Measurements from ENCODE around the gene RPTOR. TPM values are rescaled to one million over a fixed set of nuclear protein-coding genes. Genes with fewer than 3 reads are reported as not detected.

Gene RPTOR
- total and polyA plus RNA-seq, 2 donors (not counting 1 experiment from before 2014, with no cell fraction given), result 6.7 to 22.8 TPM

- Histone ChIP-seq H4K20me1 (ENCODE audit: control insufficient read depth, extremely low read depth, insufficient read depth, low read length) (no peaks in the 10 kb centered on the region), H3K27me3 (ENCODE audit: control insufficient read depth, insufficient read depth, low read length) (no peaks in the 10 kb centered on the region), H3K36me3 (ENCODE audit: control insufficient read depth, insufficient read depth, low read length) (peaks cover 2% of the 10 kb centered on the region), H3K79me2 (ENCODE audit: control insufficient read depth, insufficient read depth, low read length) (no peaks in the 10 kb centered on the region), H2AFZ (ENCODE audit: low read length) (no peak overlapping the region), H3K4me2 (ENCODE audit: extremely low read depth, insufficient read depth, low read length) (no peak overlapping the region), H3K27ac (ENCODE audit: insufficient read depth, low read length) (peak overlapping the region; percentile 99), H3K4me1 (ENCODE audit: control insufficient read depth, extremely low read depth, insufficient read depth, low read length) (peaks cover 30% of the 10 kb centered on the region), H3K9ac (ENCODE audit: insufficient read depth, low read length) (no peak overlapping the region), H3K9me3 (ENCODE audit: control insufficient read depth, insufficient read depth, low read depth, low read length) (no peaks in the 10 kb centered on the region), H3K4me3 (replicated peaks in 1 of 4; ENCODE audit: control extremely low read depth in 1 of 4, insufficient read depth in 1 of 4, low read depth in 3 of 4, low read length in 4 of 4) (no peak overlapping the region)
- no peak for TF ChIP-seq CTCF (conservative IDR thresholded peaks at IDR 0.05 in 1 of 2, IDR thresholded peaks at IDR 0.05 in 1 of 2; ENCODE audit: low read depth in 1 of 2, low read length in 2 of 2)
- no peak for TF ChIP-seq EZH2 (IDR thresholded peaks at IDR 0.05; ENCODE audit: low read length, missing control alignments)
- no peak for DNase-seq (ENCODE audit: low read depth in 2 of 2)
These were observed 310.7 kb downstream of the RPTOR start for GRCh38 chr17:80855196-80855947.

- peaks cover 30% of the 10 kb centered on the region for H3K4me1 ChIP-seq (ENCODE audit: control insufficient read depth, extremely low read depth, insufficient read depth, low read length)
These were observed 311.6 kb downstream of the RPTOR start for GRCh38 chr17:80855948-80856862.

More at GRCh38 chr17:80855948-80856862, 311.6 kb downstream of the RPTOR start:
- H3K36me3 ChIP-seq (ENCODE audit: control insufficient read depth, insufficient read depth, low read length), result peaks cover 2% of the 10 kb centered on the region
- no peak overlapping the region for H2AFZ ChIP-seq (ENCODE audit: low read length)
- H3K27me3 ChIP-seq (ENCODE audit: control insufficient read depth, insufficient read depth, low read length), result no peaks in the 10 kb centered on the region
- peak; percentile 97 to 99 for DNase-seq (ENCODE audit: low read depth in 2 of 2)
- H3K9ac ChIP-seq (ENCODE audit: insufficient read depth, low read length), result peak overlapping the region; percentile 69
- H3K9me3 ChIP-seq (ENCODE audit: control insufficient read depth, insufficient read depth, low read depth, low read length), result no peaks in the 10 kb centered on the region
- H3K4me3 ChIP-seq (replicated peaks in 1 of 4; ENCODE audit: control extremely low read depth in 1 of 4, insufficient read depth in 1 of 4, low read depth in 3 of 4, low read length in 4 of 4), result no peak overlapping the region
- H3K79me2 ChIP-seq (ENCODE audit: control insufficient read depth, insufficient read depth, low read length), result no peaks in the 10 kb centered on the region
- no peaks in the 10 kb centered on the region for H4K20me1 ChIP-seq (ENCODE audit: control insufficient read depth, extremely low read depth, insufficient read depth, low read length)
- peak overlapping the region; percentile 99 for H3K27ac ChIP-seq (ENCODE audit: insufficient read depth, low read length)
- TF ChIP-seq CTCF (conservative IDR thresholded peaks at IDR 0.05 in 1 of 2, IDR thresholded peaks at IDR 0.05 in 1 of 2; ENCODE audit: low read depth in 1 of 2, low read length in 2 of 2), result no peak
- TF ChIP-seq EZH2 (IDR thresholded peaks at IDR 0.05; ENCODE audit: low read length, missing control alignments), result no peak
- peak overlapping the region; percentile 65 for H3K4me2 ChIP-seq (ENCODE audit: extremely low read depth, insufficient read depth, low read length)
